ENCODE measurements around the gene AK5.

AK5 gene

DNA sequence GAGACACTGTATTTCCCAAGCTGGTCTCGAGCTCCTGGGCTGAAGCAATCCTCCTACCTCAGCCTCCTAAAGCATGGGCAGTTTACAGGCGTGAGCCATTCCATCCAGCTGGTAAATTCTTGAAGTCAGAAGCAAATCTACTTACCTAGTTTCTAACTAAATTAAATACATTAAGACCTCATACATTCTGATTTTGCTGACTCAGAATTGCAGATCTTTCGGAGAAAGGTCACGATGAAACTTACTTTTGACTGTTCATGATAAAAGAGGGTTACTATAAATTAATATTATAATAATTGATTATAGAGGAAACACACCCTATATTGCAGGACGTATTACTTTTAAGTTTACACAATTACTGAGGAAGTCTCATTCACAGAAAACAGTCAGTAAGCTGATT, 268.3 kb downstream of the AK5 start:
- no peak for DNase-seq (ENCODE audit: low read depth)
- no peak overlapping the region for H3K4me3 ChIP-seq (ENCODE audit: low read depth, low read length)
- TF ChIP-seq, protein P1, sequence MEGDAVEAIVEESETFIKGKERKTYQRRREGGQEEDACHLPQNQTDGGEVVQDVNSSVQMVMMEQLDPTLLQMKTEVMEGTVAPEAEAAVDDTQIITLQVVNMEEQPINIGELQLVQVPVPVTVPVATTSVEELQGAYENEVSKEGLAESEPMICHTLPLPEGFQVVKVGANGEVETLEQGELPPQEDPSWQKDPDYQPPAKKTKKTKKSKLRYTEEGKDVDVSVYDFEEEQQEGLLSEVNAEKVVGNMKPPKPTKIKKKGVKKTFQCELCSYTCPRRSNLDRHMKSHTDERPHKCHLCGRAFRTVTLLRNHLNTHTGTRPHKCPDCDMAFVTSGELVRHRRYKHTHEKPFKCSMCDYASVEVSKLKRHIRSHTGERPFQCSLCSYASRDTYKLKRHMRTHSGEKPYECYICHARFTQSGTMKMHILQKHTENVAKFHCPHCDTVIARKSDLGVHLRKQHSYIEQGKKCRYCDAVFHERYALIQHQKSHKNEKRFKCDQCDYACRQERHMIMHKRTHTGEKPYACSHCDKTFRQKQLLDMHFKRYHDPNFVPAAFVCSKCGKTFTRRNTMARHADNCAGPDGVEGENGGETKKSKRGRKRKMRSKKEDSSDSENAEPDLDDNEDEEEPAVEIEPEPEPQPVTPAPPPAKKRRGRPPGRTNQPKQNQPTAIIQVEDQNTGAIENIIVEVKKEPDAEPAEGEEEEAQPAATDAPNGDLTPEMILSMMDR (conservative IDR thresholded peaks at IDR 0.05; ENCODE audit: low read depth, low read length) = no peak

DNA sequence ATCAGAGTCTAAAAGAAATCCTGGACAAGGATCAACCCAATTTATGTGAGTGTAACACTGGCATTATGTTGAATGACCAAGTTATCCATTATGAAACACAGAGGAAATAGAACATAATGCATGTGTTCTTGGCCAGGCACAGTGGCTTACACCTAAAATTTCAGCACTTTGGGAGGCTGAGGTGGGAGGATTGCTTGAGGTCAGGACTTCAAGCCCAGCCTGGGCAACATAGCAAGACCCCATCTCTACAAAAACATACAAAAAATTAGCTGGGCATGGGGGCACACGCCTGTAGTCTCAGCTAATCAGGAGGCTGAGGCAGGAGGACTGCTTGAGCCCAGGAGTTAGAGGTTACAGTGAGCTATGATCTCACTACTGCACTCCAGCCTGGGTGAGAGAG, 270.8 kb downstream of the AK5 start:
- no peak overlapping the region for H3K4me3 ChIP-seq (ENCODE audit: low read depth, low read length)
- no peak for DNase-seq (ENCODE audit: low read depth)
- TF ChIP-seq, protein P1 (conservative IDR thresholded peaks at IDR 0.05; ENCODE audit: low read depth, low read length) = no peak

DNA sequence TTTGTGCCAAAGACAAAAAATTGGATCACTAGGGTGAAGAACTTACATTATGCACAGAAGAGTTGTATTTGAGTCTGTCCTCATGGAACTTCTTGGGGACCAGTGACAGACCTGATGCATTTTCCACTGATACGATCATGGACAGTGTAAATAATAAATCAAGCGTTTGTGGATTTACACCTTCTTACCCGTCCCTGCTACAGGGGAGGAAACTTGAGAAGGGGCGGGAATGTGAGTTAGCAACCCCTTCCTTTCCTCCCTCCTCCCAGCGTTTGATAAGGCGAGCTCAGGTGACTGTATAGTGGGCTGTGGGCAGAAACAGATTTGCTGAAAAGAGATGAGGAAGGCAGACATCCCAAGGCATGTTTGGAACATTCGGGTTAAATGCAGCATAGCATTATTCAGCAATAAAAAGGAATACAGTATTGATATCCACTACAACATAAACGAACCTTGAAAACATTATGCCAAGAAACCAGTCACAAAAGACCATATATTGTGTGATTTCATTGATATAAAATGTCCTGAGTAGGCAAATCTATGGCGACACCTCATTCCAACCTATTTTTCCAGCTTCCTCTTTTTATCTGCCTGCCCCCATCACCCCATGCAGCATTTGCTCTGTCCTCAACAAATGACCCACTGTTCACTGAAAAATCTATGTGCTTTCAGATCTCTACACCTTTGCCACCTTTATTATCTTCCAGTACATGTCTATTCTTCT, 271.9 kb downstream of the AK5 start:
- no peak for DNase-seq (ENCODE audit: low read depth)
- TF ChIP-seq, protein P1 (conservative IDR thresholded peaks at IDR 0.05; ENCODE audit: low read depth, low read length) = no peak
- no peak overlapping the region for H3K4me3 ChIP-seq (ENCODE audit: low read depth, low read length)

DNA sequence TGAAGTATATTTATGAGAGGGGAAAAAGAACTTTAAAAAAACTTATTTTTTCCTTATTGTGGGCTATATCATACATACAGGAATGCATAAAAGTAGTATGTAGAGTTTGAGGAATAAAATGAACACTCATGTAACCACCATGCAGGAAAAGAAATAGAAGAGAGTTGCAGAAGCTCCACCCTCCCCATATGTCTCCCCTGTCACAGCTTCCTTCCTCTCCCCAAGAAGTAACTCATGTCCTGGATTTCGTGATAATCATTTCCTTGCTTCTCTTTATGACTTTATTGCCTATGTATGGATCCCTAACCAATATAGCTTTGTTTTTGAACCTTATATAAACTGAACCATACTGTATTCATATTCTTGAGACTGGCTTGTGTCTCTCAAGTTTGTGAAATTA, 274.2 kb downstream of the AK5 start:
- TF ChIP-seq, protein P1 (conservative IDR thresholded peaks at IDR 0.05; ENCODE audit: low read depth, low read length) = no peak
- no peak for DNase-seq (ENCODE audit: low read depth)
- no peak overlapping the region for H3K4me3 ChIP-seq (ENCODE audit: low read depth, low read length)

DNA sequence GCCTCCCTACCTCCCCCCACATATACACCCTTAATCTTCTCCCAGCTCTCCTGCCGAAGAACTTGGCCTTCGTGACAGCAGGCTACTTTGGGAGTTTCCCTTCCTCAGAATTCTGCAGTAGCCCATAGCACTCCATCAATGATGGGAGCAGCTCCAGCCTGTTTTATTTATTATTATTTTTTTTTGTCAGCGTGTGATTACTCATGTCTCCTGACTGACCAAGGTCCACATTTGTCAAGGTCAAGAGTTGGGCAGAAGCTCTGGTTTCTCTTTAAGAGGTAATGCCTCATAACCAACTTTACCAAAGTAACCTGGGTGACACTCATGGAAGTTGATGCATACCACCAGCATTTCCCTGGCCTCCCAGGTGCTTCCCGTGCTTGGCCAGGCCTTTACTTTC, 275.2 kb downstream of the AK5 start:
- no peak overlapping the region for H3K4me3 ChIP-seq (ENCODE audit: low read depth, low read length)
- DNase-seq (ENCODE audit: low read depth) = no peak
- TF ChIP-seq, protein P1 (conservative IDR thresholded peaks at IDR 0.05; ENCODE audit: low read depth, low read length) = no peak

DNA sequence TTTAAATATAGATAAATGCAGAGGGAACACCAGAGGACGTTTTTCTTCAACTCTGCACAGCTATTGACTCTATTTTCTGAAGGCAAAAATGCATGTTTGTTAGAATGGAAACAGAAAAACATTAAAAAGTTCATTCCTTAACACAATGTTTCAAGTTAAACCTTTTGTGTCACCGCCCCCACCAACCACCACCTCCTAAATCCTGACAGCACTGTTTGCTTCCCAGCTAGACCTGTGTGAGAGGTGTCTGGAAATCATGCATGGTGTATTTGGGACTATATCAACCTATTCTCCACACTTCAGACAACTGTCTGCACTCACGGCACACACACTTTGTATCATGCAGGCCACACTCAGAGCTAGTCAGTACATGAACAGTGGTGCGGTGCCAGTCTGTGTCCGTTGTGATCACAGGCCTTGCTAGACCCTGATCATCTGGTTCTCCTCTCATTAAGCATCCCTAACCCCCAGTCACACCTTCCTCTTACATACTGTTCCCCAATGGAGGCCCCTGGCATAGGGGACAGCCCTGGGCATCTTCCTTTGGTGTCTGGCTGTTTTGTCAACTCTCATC, 276.9 kb downstream of the AK5 start:
- TF ChIP-seq, protein P1 (conservative IDR thresholded peaks at IDR 0.05; ENCODE audit: low read depth, low read length) = no peak
- no peak overlapping the region for H3K4me3 ChIP-seq (ENCODE audit: low read depth, low read length)
- DNase-seq (ENCODE audit: low read depth) = no peak

DNA sequence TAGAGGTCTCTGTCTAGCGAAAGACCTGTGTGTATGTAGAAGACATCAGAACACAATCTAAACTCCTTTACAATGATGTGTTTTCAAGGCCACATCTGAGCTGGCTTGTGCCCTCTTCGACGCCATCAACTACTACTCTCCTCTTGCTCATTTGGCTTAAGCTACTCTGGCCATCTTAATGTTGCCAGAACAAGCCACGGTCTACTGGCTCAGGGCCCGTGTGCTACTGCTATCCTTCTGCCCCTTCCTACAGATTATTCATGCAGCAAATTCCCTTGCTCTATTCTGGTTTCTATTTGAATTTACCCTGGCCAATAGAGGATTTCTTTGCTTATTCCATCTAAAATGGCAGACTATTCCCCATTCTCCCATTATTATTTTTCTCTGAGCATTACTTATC, 278.9 kb downstream of the AK5 start:
- no peak for DNase-seq (ENCODE audit: low read depth)
- no peak overlapping the region for H3K4me3 ChIP-seq (ENCODE audit: low read depth, low read length)

More for the DNA sequence above, 278.9 kb downstream of the AK5 start:
- TF ChIP-seq, protein P1 (conservative IDR thresholded peaks at IDR 0.05; ENCODE audit: low read depth, low read length) = no peak
